Thyroid gland (tissue), 4 donors: ENCODE measurements around the gene NCBP2.

ENCODE experiments used
- POLR2A ChIP-seq, 2 donors: fragments of 450-650 bp; IDR thresholded peaks; one replicate each; pipeline ENCODE4 v1.6.1; 2017; ENCODE audit warnings: antibody characterized with exemption in 2 of 2, mild to moderate bottlenecking in 2 of 2, moderate library complexity in 1 of 2
- TF ChIP-seq, protein P1 (sequence below), 6 experiments: fragments of 200-600 bp in 3 of 6; fragments of 450-650 bp in 3 of 6; sonication (generic) in 3 of 6; IDR thresholded peaks; one replicate each; pipeline ENCODE4 v1.5.1; 2016 to 2019; ENCODE audit warnings: antibody characterized with exemption in 6 of 6, mild to moderate bottlenecking in 2 of 6, inconsistent platforms in 1 of 6, moderate library complexity in 1 of 6

DNA sequence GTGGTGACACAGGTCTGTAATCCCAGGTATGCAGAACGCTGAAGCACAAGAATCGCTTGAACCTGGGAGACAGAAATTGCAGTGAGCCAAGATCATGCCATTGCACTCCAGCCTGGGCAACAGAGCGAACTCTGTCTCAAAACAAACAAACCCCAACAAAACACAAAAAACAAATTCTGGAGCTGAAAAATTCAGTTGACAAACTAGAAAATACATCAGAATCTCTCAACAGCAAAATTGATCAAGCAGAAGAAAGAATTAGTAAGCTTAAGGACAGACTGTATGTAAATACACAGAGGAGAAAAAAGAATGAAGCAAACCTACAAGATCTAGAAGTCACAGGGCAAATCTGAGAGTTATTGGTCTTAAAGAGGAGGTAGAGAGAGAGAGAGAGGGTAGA lies 25.3 kb downstream of the NCBP2 start:
- TF ChIP-seq, protein P1, sequence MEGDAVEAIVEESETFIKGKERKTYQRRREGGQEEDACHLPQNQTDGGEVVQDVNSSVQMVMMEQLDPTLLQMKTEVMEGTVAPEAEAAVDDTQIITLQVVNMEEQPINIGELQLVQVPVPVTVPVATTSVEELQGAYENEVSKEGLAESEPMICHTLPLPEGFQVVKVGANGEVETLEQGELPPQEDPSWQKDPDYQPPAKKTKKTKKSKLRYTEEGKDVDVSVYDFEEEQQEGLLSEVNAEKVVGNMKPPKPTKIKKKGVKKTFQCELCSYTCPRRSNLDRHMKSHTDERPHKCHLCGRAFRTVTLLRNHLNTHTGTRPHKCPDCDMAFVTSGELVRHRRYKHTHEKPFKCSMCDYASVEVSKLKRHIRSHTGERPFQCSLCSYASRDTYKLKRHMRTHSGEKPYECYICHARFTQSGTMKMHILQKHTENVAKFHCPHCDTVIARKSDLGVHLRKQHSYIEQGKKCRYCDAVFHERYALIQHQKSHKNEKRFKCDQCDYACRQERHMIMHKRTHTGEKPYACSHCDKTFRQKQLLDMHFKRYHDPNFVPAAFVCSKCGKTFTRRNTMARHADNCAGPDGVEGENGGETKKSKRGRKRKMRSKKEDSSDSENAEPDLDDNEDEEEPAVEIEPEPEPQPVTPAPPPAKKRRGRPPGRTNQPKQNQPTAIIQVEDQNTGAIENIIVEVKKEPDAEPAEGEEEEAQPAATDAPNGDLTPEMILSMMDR (IDR thresholded peaks at IDR 0.05) = no peak
- TF ChIP-seq POLR2A (IDR thresholded peaks at IDR 0.05) = no peak
